A204.1 (cell line): ENCODE data around the gene ZNF230.

Source experiments
- FAIRE-seq: peaks from 2 replicates; lab custom pipeline; 2012; peaks lifted over from hg19 to GRCh38; lab: Jason Lieb, UNC

The ZNF230 gene

DNA sequence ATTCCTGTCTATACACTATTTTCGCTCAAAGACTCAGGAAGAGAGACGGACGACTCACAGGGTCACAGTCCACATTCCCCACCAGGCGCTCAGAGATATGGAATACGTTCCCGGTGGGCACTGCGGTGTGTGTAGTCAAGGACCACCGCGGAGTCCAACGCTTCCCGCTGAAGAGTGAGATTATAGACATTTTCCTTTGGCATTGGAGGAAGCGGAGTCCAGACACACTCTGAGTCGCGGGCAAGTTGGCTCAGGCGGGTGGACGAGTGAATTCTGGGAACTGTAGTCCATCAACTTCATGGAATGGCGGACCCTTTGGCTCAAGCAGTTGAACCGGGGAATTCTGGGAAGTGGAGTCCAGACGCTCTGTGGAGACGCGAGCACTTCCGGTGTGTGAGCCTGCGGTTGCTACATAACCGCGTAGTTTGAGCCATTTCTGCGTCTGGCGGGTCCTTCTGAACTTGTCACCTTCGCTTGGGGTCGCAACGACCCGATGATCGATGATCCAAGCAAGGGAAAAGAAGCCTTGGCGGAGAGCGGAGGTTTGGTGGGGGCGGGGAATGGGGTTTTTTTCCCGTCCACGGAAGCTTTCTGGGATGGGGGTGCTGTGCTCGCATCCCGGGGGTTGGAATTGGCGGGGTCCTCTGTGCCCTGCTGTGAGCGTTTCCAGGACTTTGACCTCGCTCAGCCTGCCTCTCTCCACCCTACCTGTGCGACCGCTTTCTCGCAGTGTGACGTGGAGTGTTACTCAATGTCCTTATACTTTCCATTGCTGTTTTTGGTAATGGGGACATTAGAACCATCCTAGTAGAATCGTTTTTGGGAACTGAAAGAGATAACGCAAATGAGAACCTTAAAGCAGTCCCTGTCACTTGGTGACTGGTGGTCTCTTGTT lies at the start of gene ZNF230:
Gene ZNF230, plus strand, starts transcription at position 392 of the 895 bp plus-strand sequence. CDS start 4,122 bp downstream, outside the sequence.
- FAIRE-seq, result peak; percentile 98

- FAIRE-seq, result no peak
Observed at GRCh38 chr19:43956827-43957226, 45.9 kb upstream of the ZNF230 start.

DNA sequence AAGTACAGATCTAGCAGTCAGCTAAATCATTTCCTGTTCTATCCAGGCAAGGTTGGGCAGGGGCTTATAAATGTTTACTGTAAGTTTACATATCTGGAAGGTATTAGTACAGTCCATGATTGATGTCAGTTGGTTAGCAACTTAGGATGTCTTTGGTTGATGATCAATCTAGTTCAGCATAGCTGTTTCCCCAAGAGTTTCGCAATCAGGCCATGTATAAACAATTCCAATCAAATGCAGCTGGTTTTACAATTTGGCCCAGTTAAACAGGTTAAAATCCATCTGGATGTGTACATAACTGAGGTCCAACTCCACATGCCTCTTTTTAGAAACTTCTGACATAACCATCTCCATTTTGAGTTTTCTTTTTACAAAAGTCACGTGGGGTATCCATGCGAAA lies 44.9 kb upstream of the ZNF230 start:
- FAIRE-seq, result no peak

DNA sequence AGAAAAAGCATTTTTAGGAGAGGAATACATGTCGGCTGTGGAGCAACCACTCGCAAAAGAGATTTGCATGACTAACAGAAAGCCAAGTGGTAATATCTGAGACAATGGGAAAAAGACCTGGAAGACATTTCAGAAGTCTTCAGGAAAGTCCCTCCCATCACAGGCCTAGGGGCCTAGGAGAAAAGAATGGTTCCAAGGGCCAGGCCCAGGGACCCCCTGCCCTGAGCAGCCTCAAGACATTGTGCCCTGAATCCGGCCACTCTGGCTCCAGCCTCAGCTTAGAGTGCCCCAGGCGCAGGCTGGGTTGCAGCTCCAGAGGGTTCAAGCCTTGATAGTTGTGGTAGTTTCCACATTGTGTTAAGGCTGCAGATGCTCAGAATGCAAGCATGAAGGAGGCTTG lies 42.3 kb upstream of the ZNF230 start:
- FAIRE-seq, result no peak

DNA sequence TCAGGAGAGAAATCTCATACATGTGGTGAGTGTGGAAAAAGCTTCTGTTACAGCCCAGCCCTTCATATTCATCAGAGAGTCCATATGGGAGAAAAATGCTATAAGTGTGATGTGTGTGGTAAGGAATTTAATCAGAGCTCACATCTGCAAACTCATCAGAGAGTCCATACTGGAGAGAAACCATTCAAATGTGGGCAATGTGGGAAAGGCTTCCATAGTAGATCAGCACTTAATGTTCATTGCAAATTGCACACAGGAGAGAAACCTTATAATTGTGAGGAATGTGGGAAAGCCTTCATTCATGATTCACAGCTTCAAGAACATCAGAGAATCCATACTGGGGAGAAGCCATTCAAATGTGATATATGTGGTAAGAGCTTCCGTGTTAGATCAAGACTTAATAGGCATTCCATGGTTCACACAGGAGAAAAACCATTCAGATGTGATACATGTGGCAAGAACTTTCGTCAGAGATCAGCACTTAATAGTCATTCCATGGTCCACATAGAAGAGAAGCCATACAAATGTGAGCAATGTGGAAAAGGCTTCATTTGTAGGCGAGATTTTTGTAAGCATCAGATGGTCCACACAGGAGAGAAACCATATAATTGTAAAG lies 36.6 kb upstream of the ZNF230 start:
- FAIRE-seq, result no peak

GRCh38 chr19:43976732-43977131 lies 26.0 kb upstream of the ZNF230 start:
- peak; percentile 9 for FAIRE-seq

GRCh38 chr19:43983544-43983911 lies 19.2 kb upstream of the ZNF230 start:
- no peak for FAIRE-seq

- peak; percentile 98 for FAIRE-seq
Observed at GRCh38 chr19:43983912-43984686, 18.7 kb upstream of the ZNF230 start, which contains the start of gene ZNF155. TSS of gene ZNF155 (plus strand) at chr19:43984188. CDS start at chr19:43988544, 4,356 bp downstream.

DNA sequence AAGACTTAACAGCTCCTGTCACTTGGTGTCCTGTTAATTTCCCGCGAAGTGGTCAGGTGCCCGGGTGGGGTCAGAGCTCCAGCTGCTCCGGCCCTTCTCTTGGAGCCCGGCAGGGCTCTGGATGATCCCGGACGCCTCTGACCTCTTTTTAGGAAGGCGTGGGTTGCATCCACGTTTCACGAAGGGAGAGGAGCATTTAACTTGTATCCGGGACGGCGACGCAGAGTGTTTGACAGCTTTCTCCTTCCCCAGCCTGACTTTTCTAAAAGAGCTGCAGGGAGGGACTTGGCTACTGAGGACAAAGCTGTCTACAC lies 18.1 kb upstream of the ZNF230 start:
- no peak for FAIRE-seq

- FAIRE-seq, result no peak
Observed at GRCh38 chr19:43997631-43998290, 5.0 kb upstream of the ZNF230 start.

DNA sequence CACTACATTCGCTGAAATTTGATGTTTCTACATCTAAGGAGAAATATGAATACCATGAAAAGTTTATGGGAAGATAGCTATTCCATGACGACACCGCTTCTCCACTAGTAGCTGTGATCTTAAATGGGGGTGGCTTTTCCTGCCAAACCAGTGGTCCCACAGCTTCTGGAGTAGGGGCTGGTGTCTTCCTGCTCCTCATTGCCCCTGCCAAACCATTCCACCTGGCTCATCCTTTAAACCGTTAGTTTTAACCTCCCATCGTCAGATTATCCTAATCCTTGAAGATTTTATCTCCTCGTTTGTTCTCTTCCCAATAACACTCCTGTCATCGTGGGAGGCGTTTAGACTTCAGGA lies 568 bp upstream of the ZNF230 start:
- no peak for FAIRE-seq

DNA sequence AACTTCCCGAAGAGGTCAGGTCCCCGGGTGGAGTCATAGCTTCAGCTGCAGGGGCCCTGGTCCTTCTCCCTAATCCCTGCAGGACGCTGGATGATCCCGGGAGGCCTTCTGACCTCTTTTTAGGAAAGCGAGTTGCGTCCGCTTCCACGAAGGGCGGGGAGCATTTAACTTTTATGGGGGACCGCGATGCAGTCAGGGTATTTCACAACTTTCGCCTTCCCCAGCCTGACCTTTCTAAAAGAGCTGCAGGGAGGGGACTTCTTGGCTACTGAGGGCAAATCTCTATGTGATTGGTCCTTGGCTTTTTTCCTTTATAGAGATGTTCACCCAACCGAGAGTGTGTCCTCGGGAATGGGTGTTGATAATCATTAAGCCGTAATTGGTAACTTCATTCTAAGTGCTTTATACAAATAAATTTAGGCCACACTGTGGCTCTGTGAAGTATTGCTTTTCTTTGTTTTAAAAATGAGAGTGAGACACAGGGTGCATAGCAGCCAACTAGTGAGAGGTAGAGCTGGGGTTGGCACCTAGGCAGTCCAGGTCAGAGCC lies 778 bp downstream of the ZNF230 start:
- FAIRE-seq, result no peak

GRCh38 chr19:44005973-44006372 lies 3.2 kb downstream of the ZNF230 start:
- no peak for FAIRE-seq

DNA sequence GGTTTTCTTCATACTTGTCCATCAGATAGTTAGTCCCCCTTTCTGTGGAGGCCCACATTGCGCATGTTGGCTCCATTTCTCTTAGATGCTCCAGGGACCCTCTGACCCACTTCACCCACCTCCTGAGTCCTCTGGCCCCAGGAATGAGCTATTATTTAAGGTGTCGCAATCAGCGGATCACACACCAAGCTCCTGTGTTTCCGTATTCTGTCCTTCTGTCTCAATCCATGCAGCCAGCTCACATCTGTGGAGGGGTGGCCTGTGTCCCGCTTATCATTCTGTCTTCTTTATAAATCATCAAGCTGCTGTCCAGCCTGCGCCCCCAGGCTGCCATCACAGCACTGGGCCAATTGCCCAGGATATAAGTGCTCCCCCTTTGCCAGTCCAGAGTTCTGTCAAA lies 4.7 kb downstream of the ZNF230 start:
- FAIRE-seq, result no peak

DNA sequence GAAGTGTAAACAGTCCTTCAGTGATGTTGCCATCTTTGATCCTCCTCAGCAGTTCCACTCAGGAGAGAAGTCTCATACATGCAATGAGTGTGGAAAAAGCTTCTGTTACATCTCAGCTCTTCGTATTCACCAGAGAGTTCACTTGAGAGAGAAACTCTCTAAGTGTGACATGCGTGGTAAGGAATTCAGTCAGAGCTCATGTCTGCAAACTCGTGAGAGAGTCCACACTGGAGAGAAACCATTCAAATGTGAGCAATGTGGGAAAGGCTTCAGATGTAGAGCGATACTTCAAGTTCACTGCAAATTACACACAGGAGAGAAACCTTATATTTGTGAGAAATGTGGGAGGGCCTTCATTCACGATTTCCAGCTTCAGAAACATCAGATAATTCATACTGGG lies 7.7 kb downstream of the ZNF230 start:
- FAIRE-seq, result no peak

DNA sequence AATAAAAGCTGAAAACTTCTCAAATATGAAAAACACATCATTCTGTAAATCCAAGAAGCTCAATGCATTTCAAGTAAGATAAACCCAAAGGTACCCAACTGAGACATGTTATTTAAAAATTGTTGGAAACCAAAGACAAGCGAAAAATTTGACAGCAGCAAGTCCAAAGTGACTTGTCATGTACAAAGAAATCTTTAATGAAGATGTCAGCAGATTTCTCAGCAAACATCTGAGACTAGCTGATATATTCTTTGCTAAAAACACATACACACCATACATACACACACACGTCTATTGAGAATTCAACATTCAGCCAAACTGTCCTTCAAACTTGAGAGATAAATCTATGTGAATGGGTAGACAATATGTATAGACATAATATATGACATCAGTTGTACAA lies 16.7 kb downstream of the ZNF230 start:
- no peak for FAIRE-seq

- no peak for FAIRE-seq
Observed at GRCh38 chr19:44021221-44021620, 18.5 kb downstream of the ZNF230 start.

- no peak for FAIRE-seq
Observed at GRCh38 chr19:44024900-44025216, 22.1 kb downstream of the ZNF230 start.

GRCh38 chr19:44025217-44025936 lies 22.6 kb downstream of the ZNF230 start, which contains the start of gene ZNF222:
TSS of gene ZNF222 (plus strand) at chr19:44025379. CDS start at chr19:44025437, 58 bp downstream.
- FAIRE-seq, result peak; percentile 96

DNA sequence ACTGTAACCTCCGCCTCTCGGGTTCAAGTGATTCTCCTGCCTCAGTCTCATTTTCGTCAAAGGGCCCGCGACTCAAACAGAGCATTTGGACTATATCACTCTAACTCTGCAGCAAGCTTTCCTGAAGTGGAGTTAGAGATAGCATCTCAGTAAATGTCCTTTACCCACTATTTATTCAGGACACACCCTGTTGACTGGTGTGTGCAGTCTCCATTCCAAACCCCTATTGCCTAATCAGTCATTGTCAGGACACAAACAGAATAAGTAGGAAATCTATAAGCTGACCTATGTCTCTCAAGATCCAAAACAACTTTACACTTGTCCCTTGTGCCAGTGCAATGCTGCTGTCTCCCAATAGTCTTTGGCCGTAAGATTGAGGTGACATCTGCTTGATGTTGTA lies 23.9 kb downstream of the ZNF230 start:
- FAIRE-seq, result no peak

DNA sequence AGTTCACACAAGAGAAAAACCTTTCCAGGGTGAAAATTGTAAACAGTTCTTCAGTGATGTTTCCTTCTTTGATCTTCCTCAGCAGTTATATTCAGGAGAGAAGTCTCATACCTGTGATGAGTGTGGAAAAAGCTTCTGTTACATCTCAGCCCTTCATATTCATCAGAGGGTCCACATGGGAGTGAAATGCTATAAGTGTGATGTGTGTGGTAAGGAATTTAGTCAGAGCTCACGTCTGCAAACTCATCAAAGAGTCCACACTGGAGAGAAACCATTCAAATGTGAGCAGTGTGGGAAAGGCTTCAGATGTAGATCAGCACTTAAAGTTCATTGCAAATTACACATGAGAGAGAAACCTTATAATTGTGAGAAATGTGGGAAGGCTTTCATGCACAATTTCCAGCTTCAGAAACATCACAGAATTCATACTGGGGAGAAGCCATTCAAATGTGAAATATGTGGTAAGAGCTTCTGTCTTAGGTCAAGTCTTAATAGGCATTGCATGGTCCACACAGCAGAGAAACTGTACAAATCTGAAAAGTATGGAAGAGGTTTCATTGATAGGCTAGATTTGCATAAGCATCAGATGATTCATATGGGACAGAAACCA lies 29.3 kb downstream of the ZNF230 start:
- FAIRE-seq, result no peak
